Measurements from ENCODE around the gene SMC3. TPM values are rescaled to one million over a fixed set of nuclear protein-coding genes. Genes with fewer than 3 reads are reported as not detected.

Gene SMC3
- total RNA-seq, 2 experiments from 2014 or later: 38.4 to 73.4 TPM

GRCh38 chr10:110576220-110576619 lies 8.7 kb downstream of the SMC3 start:
- H3K36me3 ChIP-seq (ENCODE audit: insufficient read depth, low read length): peaks cover 92% of the 10 kb centered on the region
- peaks cover 18% of the 10 kb centered on the region for H4K20me1 ChIP-seq (ENCODE audit: insufficient read depth, low read length)
- H3K4me2 ChIP-seq (ENCODE audit: low read length): no peak overlapping the region
- H3K79me2 ChIP-seq (ENCODE audit: insufficient read depth, low read depth, low read length): peaks cover 60% of the 10 kb centered on the region
- ChIA-PET POLR2A (interaction anchor here (0.7 to 1.6 kb wide), 4 partner anchors 9 to 126 kb away, joined by 3 to 4 read pairs (median 3); partner anchors contain the start of gene SMC3), CTCF (ENCODE audit: unreplicated experiment) (no interaction called here)
- intact Hi-C loops (cut with micrococcal nuclease; ENCODE audit: unreplicated experiment): no loop called here
- TF ChIP-seq CTCF (conservative IDR thresholded peaks at IDR 0.05; ENCODE audit: low read length): no peak
- TF ChIP-seq EZH2phosphoT487 (IDR thresholded peaks at IDR 0.05; ENCODE audit: borderline replicate concordance, low read depth, low read length): no peak
- no peak overlapping the region for H3K27ac ChIP-seq (ENCODE audit: low read depth, low read length, poor library complexity, severe bottlenecking)
- no peaks in the 10 kb centered on the region for H3K9me2 ChIP-seq (ENCODE audit: insufficient read depth, low read length)
- H2AFZ ChIP-seq (ENCODE audit: low read length): no peak overlapping the region
- H3K4me3 ChIP-seq (ENCODE audit: low read depth, low read length, poor library complexity, severe bottlenecking): no peak overlapping the region
- no peak for DNase-seq (ENCODE audit: low spot score)
- BruUV-seq (replicated peaks): no TSS peak
- H3K9me3 ChIP-seq (ENCODE audit: low read length): no peaks in the 10 kb centered on the region
- peaks cover 33% of the 10 kb centered on the region for H3K4me1 ChIP-seq (ENCODE audit: insufficient read depth, low read length, poor library complexity, severe bottlenecking)

- H3K4me2 ChIP-seq (ENCODE audit: low read length): no peak overlapping the region
- intact Hi-C loops (cut with micrococcal nuclease; ENCODE audit: unreplicated experiment): no loop called here
- DNase-seq (ENCODE audit: low spot score): no peak
- H3K79me2 ChIP-seq (ENCODE audit: insufficient read depth, low read depth, low read length): peaks cover 51% of the 10 kb centered on the region
- H3K9me3 ChIP-seq (ENCODE audit: low read length): no peaks in the 10 kb centered on the region
- H3K36me3 ChIP-seq (ENCODE audit: insufficient read depth, low read length): peaks cover 96% of the 10 kb centered on the region
- no peak overlapping the region for H2AFZ ChIP-seq (ENCODE audit: low read length)
- BruUV-seq (replicated peaks): no TSS peak
- H4K20me1 ChIP-seq (ENCODE audit: insufficient read depth, low read length): peaks cover 14% of the 10 kb centered on the region
- ChIA-PET CTCF (ENCODE audit: unreplicated experiment) (no interaction called here), POLR2A (interaction anchor here (0.6 to 1.6 kb wide), 9 partner anchors 9 to 281 kb away, joined by 3 to 4 read pairs (median 3); partner anchors contain the start of gene SMC3)
- H3K27ac ChIP-seq (ENCODE audit: low read depth, low read length, poor library complexity, severe bottlenecking): no peak overlapping the region
- H3K9me2 ChIP-seq (ENCODE audit: insufficient read depth, low read length): no peaks in the 10 kb centered on the region
- H3K4me1 ChIP-seq (ENCODE audit: insufficient read depth, low read length, poor library complexity, severe bottlenecking): peaks cover 25% of the 10 kb centered on the region
- no peak overlapping the region for H3K4me3 ChIP-seq (ENCODE audit: low read depth, low read length, poor library complexity, severe bottlenecking)
- TF ChIP-seq EZH2phosphoT487 (IDR thresholded peaks at IDR 0.05; ENCODE audit: borderline replicate concordance, low read depth, low read length) (no peak), CTCF (conservative IDR thresholded peaks at IDR 0.05; ENCODE audit: low read length) (no peak)
Measured at GRCh38 chr10:110577056-110577455, 9.6 kb downstream of the SMC3 start.

GRCh38 chr10:110584006-110584405 lies 16.5 kb downstream of the SMC3 start:
- intact Hi-C loops (cut with micrococcal nuclease; ENCODE audit: unreplicated experiment): no loop called here
- Histone ChIP-seq H3K79me2 (ENCODE audit: insufficient read depth, low read depth, low read length) (no peaks in the 10 kb centered on the region), H3K4me2 (ENCODE audit: low read length) (no peak overlapping the region), H3K9me3 (ENCODE audit: low read length) (no peaks in the 10 kb centered on the region), H3K9me2 (ENCODE audit: insufficient read depth, low read length) (no peaks in the 10 kb centered on the region), H2AFZ (ENCODE audit: low read length) (no peak overlapping the region), H4K20me1 (ENCODE audit: insufficient read depth, low read length) (no peaks in the 10 kb centered on the region), H3K27ac (ENCODE audit: low read depth, low read length, poor library complexity, severe bottlenecking) (no peak overlapping the region), H3K4me3 (ENCODE audit: low read depth, low read length, poor library complexity, severe bottlenecking) (no peak overlapping the region), H3K36me3 (ENCODE audit: insufficient read depth, low read length) (peaks cover 97% of the 10 kb centered on the region), H3K4me1 (ENCODE audit: insufficient read depth, low read length, poor library complexity, severe bottlenecking) (no peaks in the 10 kb centered on the region)
- ChIA-PET POLR2A (interaction anchor here (0.6 to 1.7 kb wide), 5 partner anchors 16 to 1889 kb away, joined by 3 to 5 read pairs (median 4); partner anchors contain the start of gene SMC3), CTCF (ENCODE audit: unreplicated experiment) (no interaction called here)
- BruUV-seq (replicated peaks): no TSS peak
- no peak for DNase-seq (ENCODE audit: low spot score)
- no peak for TF ChIP-seq EZH2phosphoT487 (IDR thresholded peaks at IDR 0.05; ENCODE audit: borderline replicate concordance, low read depth, low read length)
- TF ChIP-seq CTCF (conservative IDR thresholded peaks at IDR 0.05; ENCODE audit: low read length): no peak

Measured in OCI-LY7 (cell line).